Upper lobe of right lung (tissue), 1 donor: ENCODE data around the gene OCA2. TPM values are rescaled to one million over a fixed set of nuclear protein-coding genes. Genes with fewer than 3 reads are reported as not detected.
"Not testable (repeated sequence)": the region's sequence is repeated elsewhere in the genome, so short reads cannot be mapped to it uniquely, and the experiment has no call there.

Experiments used
- ATAC-seq: fragments of 200-7000 bp; cut with Tn5 transposase; one replicate; pipeline ENCODE4 v1.9.1; 2020; ENCODE audit warnings: mild to moderate bottlenecking, moderate library complexity
- DNase-seq: peaks from one replicate; pipeline ENCODE4 v3.0.0-alpha.2; 2020
- H3K27ac ChIP-seq: fragments of 200-600 bp; one replicate; pipeline ENCODE4 v1.8.0; 2022
- H3K27me3 ChIP-seq: fragments of 200-600 bp; one replicate; pipeline ENCODE4 v1.8.0; 2022; ENCODE audit warnings: mild to moderate bottlenecking
- H3K36me3 ChIP-seq: fragments of 200-600 bp; one replicate; pipeline ENCODE4 v1.8.0; 2022
- H3K4me1 ChIP-seq: fragments of 200-600 bp; one replicate; pipeline ENCODE4 v1.8.0; 2022
- H3K4me3 ChIP-seq: fragments of 200-600 bp; one replicate; pipeline ENCODE4 v1.8.0; 2022; ENCODE audit warnings: mild to moderate bottlenecking
- H3K9me3 ChIP-seq: fragments of 200-600 bp; one replicate; pipeline ENCODE4 v1.8.0; 2022
- intact Hi-C: fragments of 100-400 bp; cut with DNase I; formaldehyde crosslinking; loops from one replicate; pipeline ENCODE4 v1.11.0; 2022
- total RNA-seq: library from RNA; stranded (reverse); fragmentation: NEBNext Ultra II Directional; extraction: Animal tissue kit (Norgen Biotek cat#: 25700); gene quantifications from one replicate; pipeline ENCODE4 v1.2.1, GENCODE V29; 2021
- TF ChIP-seq, protein P1 (sequence below): fragments of 200-600 bp; IDR thresholded peaks from one replicate; pipeline ENCODE4 v1.8.0; 2022; ENCODE audit warnings: antibody characterized with exemption
- donor health status: DM: no; HTN: yes; CAD: no; lungs with severe emphysema.

OCA2 gene
- total RNA-seq, 1 donor from 2014 or later, result 0.55 TPM

DNA sequence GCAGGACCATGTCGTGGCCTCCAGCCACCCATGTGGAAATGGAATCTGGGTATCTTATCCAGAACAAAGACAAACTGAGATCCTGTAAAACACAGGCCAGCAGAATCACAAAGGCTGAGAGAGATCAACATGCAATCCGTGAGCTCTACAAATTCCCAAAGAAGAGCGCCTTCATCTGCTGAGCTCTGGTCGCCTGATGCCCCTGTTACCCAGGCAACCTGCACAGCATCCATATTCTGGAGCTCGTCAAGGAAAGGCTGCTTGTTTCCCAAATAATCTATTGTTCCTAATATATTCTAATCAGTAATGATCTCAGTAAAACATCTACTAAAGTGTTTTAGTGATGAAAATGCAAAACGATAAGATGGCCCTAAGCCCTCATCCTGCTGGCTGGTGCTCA, 133.6 kb downstream of the OCA2 start:
- TF ChIP-seq, protein P1, sequence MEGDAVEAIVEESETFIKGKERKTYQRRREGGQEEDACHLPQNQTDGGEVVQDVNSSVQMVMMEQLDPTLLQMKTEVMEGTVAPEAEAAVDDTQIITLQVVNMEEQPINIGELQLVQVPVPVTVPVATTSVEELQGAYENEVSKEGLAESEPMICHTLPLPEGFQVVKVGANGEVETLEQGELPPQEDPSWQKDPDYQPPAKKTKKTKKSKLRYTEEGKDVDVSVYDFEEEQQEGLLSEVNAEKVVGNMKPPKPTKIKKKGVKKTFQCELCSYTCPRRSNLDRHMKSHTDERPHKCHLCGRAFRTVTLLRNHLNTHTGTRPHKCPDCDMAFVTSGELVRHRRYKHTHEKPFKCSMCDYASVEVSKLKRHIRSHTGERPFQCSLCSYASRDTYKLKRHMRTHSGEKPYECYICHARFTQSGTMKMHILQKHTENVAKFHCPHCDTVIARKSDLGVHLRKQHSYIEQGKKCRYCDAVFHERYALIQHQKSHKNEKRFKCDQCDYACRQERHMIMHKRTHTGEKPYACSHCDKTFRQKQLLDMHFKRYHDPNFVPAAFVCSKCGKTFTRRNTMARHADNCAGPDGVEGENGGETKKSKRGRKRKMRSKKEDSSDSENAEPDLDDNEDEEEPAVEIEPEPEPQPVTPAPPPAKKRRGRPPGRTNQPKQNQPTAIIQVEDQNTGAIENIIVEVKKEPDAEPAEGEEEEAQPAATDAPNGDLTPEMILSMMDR, result no peak
- no peak overlapping the region for H3K4me3 ChIP-seq
- H3K27ac ChIP-seq, result no peak overlapping the region
- DNase-seq, result no peak
- intact Hi-C loops, result no loop called here
- no peaks in the 10 kb centered on the region for H3K27me3 ChIP-seq
- no peaks in the 10 kb centered on the region for H3K4me1 ChIP-seq
- H3K9me3 ChIP-seq, result no peaks in the 10 kb centered on the region
- no peaks in the 10 kb centered on the region for H3K36me3 ChIP-seq
- ATAC-seq, result no peak

DNA sequence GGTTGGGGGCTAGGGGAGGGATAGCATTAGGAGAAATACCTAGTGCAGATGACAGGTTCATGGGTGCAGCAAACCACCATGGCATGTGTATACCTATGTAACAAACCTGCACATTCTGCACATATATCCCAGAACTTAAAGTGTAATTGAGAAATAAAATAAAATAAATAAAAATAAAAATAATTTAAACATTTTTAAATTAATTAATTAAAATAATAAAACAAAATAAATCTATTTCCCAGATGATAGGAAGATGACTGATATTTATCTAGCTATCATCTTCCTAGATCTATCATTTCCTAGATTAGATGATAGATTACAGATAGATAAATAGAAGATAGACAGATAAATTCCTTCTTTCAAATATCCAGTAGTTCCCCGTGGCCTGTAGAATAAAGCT, 137.3 kb downstream of the OCA2 start:
- ATAC-seq (no peak), DNase-seq (no peak)
- intact Hi-C loops, result no loop called here
- TF ChIP-seq, protein P1, result no peak
- H3K36me3 ChIP-seq, result no peaks in the 10 kb centered on the region
- no peaks in the 10 kb centered on the region for H3K9me3 ChIP-seq
- no peaks in the 10 kb centered on the region for H3K27me3 ChIP-seq
- H3K27ac ChIP-seq, result no peak overlapping the region
- no peak overlapping the region for H3K4me3 ChIP-seq
- H3K4me1 ChIP-seq, result no peaks in the 10 kb centered on the region

DNA sequence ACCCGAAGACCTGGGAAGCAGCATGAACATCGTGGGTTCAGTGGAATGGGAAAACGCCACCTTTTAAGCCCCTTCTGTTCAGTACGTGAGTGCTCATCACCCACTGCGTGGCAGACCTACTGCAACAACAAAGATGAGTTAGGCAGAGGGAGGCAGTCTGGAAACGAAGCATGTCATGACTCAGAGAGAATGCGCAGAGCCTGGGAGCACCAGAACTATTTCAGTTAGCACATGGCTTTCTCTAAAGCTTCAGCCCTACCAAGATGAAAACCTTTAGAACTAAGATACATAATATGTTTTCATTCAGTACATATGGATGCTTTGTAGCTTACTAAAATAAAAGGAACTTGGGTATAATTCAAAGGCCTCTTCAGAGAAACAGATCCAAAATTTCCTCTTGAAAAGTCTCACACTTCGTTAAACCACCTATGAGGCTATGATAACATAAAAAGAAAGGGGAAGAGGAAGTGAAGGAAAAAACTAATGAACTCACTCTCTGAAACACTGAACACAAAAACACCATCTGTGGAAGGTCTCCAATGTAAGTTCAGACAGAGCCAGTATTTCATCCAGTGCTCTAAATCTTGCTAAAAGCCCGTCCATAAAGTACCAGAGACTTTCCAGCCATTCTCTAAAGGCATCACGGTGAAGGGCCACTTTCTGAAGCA, 140.1 kb downstream of the OCA2 start:
- ATAC-seq, result no peak
- Histone ChIP-seq H3K4me3 (no peak overlapping the region), H3K9me3 (no peaks in the 10 kb centered on the region), H3K27me3 (no peaks in the 10 kb centered on the region), H3K4me1 (no peaks in the 10 kb centered on the region), H3K36me3 (no peaks in the 10 kb centered on the region), H3K27ac (no peak overlapping the region)
- intact Hi-C loops, result no loop called here
- TF ChIP-seq, protein P1, result no peak
- no peak for DNase-seq

DNA sequence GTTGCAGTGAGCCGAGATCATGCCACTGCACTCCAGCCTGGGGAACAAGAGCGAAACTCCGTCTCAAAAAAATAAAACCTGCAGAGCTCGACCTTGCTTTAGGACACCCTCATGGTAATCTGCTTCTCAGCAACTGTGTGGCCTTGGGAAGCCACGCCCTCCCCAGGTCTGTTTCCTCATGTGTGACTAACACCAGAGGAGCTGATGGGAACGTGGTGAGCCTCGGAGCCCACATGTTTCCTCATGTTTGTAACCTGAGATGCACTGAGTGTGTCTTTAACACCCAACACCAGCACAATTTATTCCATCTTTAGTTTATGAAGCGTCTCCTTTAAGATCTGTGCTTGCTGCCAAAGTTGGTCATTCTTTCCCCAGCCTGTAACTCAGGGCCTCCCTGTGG, 142.8 kb downstream of the OCA2 start:
- H3K27ac ChIP-seq, result no peak overlapping the region
- DNase-seq (no peak), ATAC-seq (no peak)
- intact Hi-C loops, result no loop called here
- H3K9me3 ChIP-seq, result no peaks in the 10 kb centered on the region
- H3K36me3 ChIP-seq, result no peaks in the 10 kb centered on the region
- no peaks in the 10 kb centered on the region for H3K27me3 ChIP-seq
- TF ChIP-seq, protein P1, result no peak
- H3K4me3 ChIP-seq, result no peak overlapping the region
- H3K4me1 ChIP-seq, result no peaks in the 10 kb centered on the region

DNA sequence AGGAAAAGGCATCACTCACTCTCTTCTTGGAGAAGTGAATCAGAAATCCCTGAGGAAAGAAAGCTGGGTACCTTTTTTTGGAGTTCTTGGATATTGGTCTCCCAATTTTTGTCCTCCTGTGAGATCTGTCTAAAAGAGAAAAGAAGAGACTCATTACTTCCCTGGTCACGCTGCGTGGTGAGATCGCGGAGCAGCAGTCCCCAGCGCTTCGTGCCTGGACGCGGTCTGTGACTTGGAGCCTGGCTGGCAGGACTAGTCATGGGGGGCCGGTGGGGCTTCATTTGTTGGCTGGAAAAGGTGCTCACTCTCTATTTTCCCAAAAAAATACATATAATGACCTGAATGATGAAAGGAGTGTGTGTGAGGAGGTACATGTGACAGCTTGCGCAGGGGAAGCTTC, 144.0 kb downstream of the OCA2 start:
- no peak for ATAC-seq
- intact Hi-C loops, result no loop called here

DNA sequence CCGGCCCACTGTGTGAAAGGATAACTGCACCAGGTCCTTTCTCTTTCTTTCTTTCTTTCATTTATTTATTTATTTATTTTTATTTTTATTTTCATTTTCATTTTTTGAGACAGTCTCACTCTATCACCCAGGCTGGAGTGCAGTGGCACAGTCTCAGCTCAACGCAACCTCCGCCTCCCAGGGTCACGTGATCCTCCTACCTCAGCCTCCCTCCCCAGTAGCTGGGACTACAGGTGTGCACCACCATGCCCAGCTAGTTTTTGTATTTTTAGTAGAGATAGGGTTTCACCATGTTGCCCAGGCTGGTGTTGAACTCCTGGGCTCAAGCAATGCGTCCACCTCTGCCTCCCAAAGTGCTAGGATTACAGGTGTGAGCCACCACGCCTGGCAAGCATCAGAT, 146.5 kb downstream of the OCA2 start:
- DNase-seq, intact Hi-C loops, H3K27ac ChIP-seq: not testable (repeated sequence)

More for the DNA sequence above, 144.0 kb downstream of the OCA2 start:
- no peak overlapping the region for H3K27ac ChIP-seq
- TF ChIP-seq, protein P1, result no peak
- H3K4me1 ChIP-seq, result no peaks in the 10 kb centered on the region
- no peak overlapping the region for H3K4me3 ChIP-seq
- H3K9me3 ChIP-seq, result no peaks in the 10 kb centered on the region
- no peaks in the 10 kb centered on the region for H3K36me3 ChIP-seq
- no peaks in the 10 kb centered on the region for H3K27me3 ChIP-seq
- no peak for DNase-seq

More for the DNA sequence above, 146.5 kb downstream of the OCA2 start:
- not testable (repeated sequence) for H3K27me3 ChIP-seq, H3K4me3 ChIP-seq, H3K36me3 ChIP-seq, ATAC-seq, H3K4me1 ChIP-seq, H3K9me3 ChIP-seq
